Placental pericyte (primary cell): ENCODE measurements around the gene SF3B4. TPM values are rescaled to one million over a fixed set of nuclear protein-coding genes. Genes with fewer than 3 reads are reported as not detected.

ENCODE experiments used
- total RNA-seq: library from RNA; depleted of rRNA; stranded (reverse); fragments of >200 nt; gene quantifications from 2 replicates; pipeline ENCODE4 v1.2.3, GENCODE V29; 2012

Gene SF3B4
- 15.1 and 21.0 TPM in 2 replicates for total RNA-seq

DNA sequence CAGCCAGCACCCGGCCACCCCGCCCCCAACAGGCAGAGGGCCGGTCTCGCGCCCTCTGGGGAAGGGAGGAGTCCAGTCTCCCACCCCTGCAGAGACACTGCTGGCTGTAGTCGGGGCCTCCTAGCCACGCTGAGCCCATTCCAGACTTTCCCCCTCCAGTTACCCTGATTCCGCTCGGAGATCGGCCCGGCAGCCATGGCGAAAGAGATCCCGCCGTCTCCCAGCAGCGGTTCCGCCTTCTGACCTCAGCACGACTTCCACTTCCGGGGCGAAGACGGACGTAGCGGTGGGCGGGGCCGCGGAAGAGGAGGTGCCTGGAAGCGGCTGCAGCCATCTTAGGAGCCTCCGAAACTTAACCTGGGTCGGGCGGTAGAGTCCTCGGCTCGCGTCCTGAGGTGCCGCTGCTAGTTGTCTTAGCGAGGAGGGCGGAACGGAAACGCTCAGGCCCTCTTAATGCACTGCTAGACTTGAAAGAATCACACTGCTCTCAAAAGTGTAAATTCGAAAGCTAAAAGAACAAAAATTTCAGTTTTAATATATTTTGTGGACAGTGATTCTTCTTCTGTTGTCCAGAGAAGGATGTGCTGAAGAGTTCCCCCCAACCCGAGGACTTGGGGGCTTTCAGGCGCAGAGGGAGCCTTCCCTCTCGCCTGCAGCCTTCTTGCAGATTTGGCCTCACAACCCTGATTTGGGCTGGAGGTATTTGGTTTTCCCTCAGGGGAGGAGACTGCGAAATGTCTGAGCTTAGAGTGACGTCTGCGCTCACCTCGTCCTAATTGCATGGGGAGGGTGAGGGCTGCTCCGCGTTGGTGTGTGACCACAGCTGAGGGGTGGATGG lies at the start of gene SF3B4:
Gene SF3B4 (minus strand): TSS at position 241 of the 838 bp plus-strand sequence. CDS start 44 bp downstream, at position 197.

GRCh38 chr1:149936170-149936991 lies 8.8 kb upstream of the SF3B4 start, which contains the start of gene MTMR11:
Gene MTMR11, minus strand, starts transcription at chr1:149936879. Its CDS starts 232 bp downstream, at chr1:149936647.

DNA sequence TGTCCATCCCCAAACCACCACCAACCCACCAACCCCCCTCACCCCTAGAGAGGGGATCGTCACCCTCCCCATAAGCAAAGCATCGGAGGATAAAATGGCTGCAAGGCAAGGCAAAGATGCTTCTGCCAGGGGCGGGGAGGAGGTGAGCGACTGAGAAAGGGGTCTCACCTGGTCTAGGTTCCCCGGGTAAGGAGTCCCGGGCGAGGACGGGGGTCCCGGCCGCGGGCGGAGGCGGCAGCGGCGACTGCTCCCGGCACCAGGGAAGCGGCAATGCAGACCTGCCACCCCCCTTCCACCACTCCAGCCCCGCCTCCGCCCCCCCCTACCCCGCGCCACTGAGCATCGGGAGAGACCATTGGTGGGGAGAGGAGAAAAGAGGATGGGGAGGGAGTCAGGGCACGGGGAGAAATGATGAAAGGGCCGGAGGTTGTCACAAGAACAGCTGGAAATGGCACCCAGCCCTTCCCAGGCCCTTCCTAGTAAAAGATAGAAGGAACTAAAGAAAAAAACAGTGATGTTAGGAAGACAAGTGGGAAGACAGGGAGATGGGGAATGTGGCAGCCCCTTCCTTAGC lies 9.9 kb downstream of the SF3B4 start, which contains the start of gene SV2A:
Gene SV2A (minus strand): TSS at position 274 of the 574 bp plus-strand sequence. CDS start 4,004 bp downstream, outside the sequence.

GRCh38 chr1:149899460-149900284 lies 27.9 kb downstream of the SF3B4 start, which contains the start of gene BOLA1:
Gene BOLA1, plus strand, starts transcription at chr1:149899568. Its CDS starts 492 bp downstream, at chr1:149900060.

Other genes with a start within 250 kb of the SF3B4 start
- gene FCGR1A, start 145.1 kb downstream of the SF3B4 start, total RNA-seq: not detected in 2 replicates
- gene BOLA1, start 28.2 kb downstream of the SF3B4 start, total RNA-seq: 4.2 and 6.6 TPM in 2 replicates
- 7.9 and 33.5 TPM in 2 replicates for gene SV2A, start 10.0 kb downstream of the SF3B4 start, total RNA-seq
- 2.6 and 8.3 TPM in 2 replicates for gene MTMR11, start 9.1 kb upstream of the SF3B4 start, total RNA-seq
- 20.1 and 23.5 TPM in 2 replicates for gene OTUD7B, start 82.9 kb upstream of the SF3B4 start, total RNA-seq
- gene VPS45, start 140.0 kb upstream of the SF3B4 start, total RNA-seq: 19.0 and 50.8 TPM in 2 replicates
- 46.2 and 78.3 TPM in 2 replicates for gene PLEKHO1, start 222.1 kb upstream of the SF3B4 start, total RNA-seq